OCI-LY1 (cell line): Measurements from ENCODE around the gene LCNL1.

ENCODE experiments used
- CTCF ChIP-seq: fragments of 200-600 bp; sonication (generic), shearing (Covaris generic); IDR thresholded peaks from 2 replicates; pipeline ENCODE4 v1.5.1; 2017; ENCODE audit warnings: mild to moderate bottlenecking, antibody characterized with exemption, low read length, moderate library complexity, mixed read lengths
- EZH2 ChIP-seq: fragments of 200-600 bp; sonication (generic), shearing (Covaris generic); IDR thresholded peaks from 2 replicates; pipeline ENCODE4 v1.8.0; 2017; ENCODE audit warnings: borderline replicate concordance, mixed run types, mild to moderate bottlenecking, antibody characterized with exemption, low read length, moderate library complexity, mixed read lengths

GRCh38 chr9:136945333-136946227 is 37.2 kb upstream of the LCNL1 start:
- TF ChIP-seq CTCF (no peak), EZH2 (no peak)
